CD14-positive monocyte (primary cell): ENCODE results near the gene GTF3C1. TPM values are rescaled to one million over a fixed set of nuclear protein-coding genes. Genes with fewer than 3 reads are reported as not detected.

Experiments used
- DNase-seq, 3 donors: peaks; one replicate each; pipeline ENCODE4 v3.0.0-alpha.2; 2011 to 2022
- H2AFZ ChIP-seq: 2 replicates; pipeline ENCODE4 v1.6.0; 2012; ENCODE audit warnings: mild to moderate bottlenecking, low read depth, low read length, inconsistent platforms; ENCODE audit not compliant: insufficient read depth, poor library complexity, severe bottlenecking
- H3K27ac ChIP-seq, 2 donors: 1 replicate in 1 of 2; 2 replicates in 1 of 2; pipeline ENCODE4 v1.5.1; 2012 to 2013; ENCODE audit warnings: low read length in 2 of 2, control low read depth in 1 of 2, inconsistent platforms in 1 of 2, low read depth in 1 of 2, mild to moderate bottlenecking in 1 of 2
- H3K27me3 ChIP-seq, 2 donors: one replicate each; pipeline versions ENCODE4 v1.6.0 to v1.6.1; 2011 to 2013; ENCODE audit warnings: low read length in 2 of 2; ENCODE audit not compliant: control insufficient read depth in 2 of 2, insufficient read depth in 2 of 2
- H3K36me3 ChIP-seq, 2 donors: replicated peaks in 1 of 2; 1 replicate in 1 of 2; 2 replicates in 1 of 2; pipeline versions ENCODE4 v1.5.1 to v1.6.1; 2012 to 2013; ENCODE audit warnings: low read length in 2 of 2, control low read depth in 1 of 2, inconsistent platforms in 1 of 2, mild to moderate bottlenecking in 1 of 2; ENCODE audit not compliant: insufficient read depth in 2 of 2, control insufficient read depth in 1 of 2
- H3K4me1 ChIP-seq, 2 donors: 1 replicate in 1 of 2; 2 replicates in 1 of 2; pipeline versions ENCODE4 v1.5.1 to v1.6.1; 2012 to 2013; ENCODE audit warnings: low read length in 2 of 2, control low read depth in 1 of 2, inconsistent platforms in 1 of 2, mild to moderate bottlenecking in 1 of 2, moderate library complexity in 1 of 2; ENCODE audit not compliant: insufficient read depth in 2 of 2, control insufficient read depth in 1 of 2
- H3K4me2 ChIP-seq: replicated peaks from 2 replicates; pipeline ENCODE3; 2012; ENCODE audit warnings: low read length, moderate library complexity, mild to moderate bottlenecking; ENCODE audit not compliant: poor library complexity, severe bottlenecking; ENCODE audit errors: extremely low read depth
- H3K4me3 ChIP-seq, 3 experiments: fragments of 200-600 bp in 1 of 3; sonication (generic) in 1 of 3; replicated peaks in 1 of 3; 1 replicate in 2 of 3; 2 replicates in 1 of 3; pipeline ENCODE4 v1.5.1; 2011 to 2013; ENCODE audit warnings: low read length in 3 of 3, mild to moderate bottlenecking in 3 of 3, control low read depth in 2 of 3, low read depth in 2 of 3, inconsistent platforms in 1 of 3, moderate library complexity in 1 of 3
- H3K79me2 ChIP-seq: 2 replicates; pipeline ENCODE4 v1.6.0; 2012; ENCODE audit warnings: mild to moderate bottlenecking, control low read depth, inconsistent platforms, low read length, moderate library complexity; ENCODE audit not compliant: insufficient read depth
- H3K9ac ChIP-seq: 2 replicates; pipeline ENCODE4 v1.6.0; 2017; ENCODE audit warnings: low read length, mild to moderate bottlenecking; ENCODE audit not compliant: insufficient read depth, poor library complexity, severe bottlenecking
- H3K9me3 ChIP-seq, 2 donors: replicated peaks in 1 of 2; 1 replicate in 1 of 2; 2 replicates in 1 of 2; pipeline versions ENCODE4 v1.5.1 to v1.6.1; 2012 to 2013; ENCODE audit warnings: low read length in 2 of 2, control low read depth in 1 of 2; ENCODE audit not compliant: control insufficient read depth in 1 of 2, insufficient read depth in 1 of 2
- H4K20me1 ChIP-seq: 2 replicates; pipeline ENCODE4 v1.6.0; 2012; ENCODE audit warnings: mild to moderate bottlenecking, low read length, control low read depth, moderate library complexity; ENCODE audit not compliant: insufficient read depth
- H3K27ac Mint-ChIP-seq, 7 donors: one replicate each; pipeline ENCODE4 v1.8.0; 2020; ENCODE audit warnings: mild to moderate bottlenecking in 7 of 7, mixed read lengths in 7 of 7, moderate library complexity in 6 of 7, inconsistent platforms in 2 of 7
- H3K27me3 Mint-ChIP-seq, 3 donors: one replicate each; pipeline ENCODE4 v1.8.0; 2021 to 2022; ENCODE audit warnings: low read depth in 3 of 3, mild to moderate bottlenecking in 3 of 3, mixed read lengths in 3 of 3, moderate library complexity in 3 of 3, inconsistent platforms in 1 of 3
- H3K36me3 Mint-ChIP-seq, 2 donors: one replicate each; pipeline ENCODE4 v1.8.0; 2020; ENCODE audit warnings: mixed read lengths in 2 of 2, inconsistent platforms in 1 of 2, mild to moderate bottlenecking in 1 of 2
- H3K4me1 Mint-ChIP-seq: one replicate; pipeline ENCODE4 v1.8.0; 2020; ENCODE audit warnings: mild to moderate bottlenecking, mixed read lengths
- H3K4me3 Mint-ChIP-seq, 2 donors: one replicate each; pipeline ENCODE4 v1.8.0; 2020; ENCODE audit warnings: mild to moderate bottlenecking in 2 of 2, mixed read lengths in 2 of 2, moderate library complexity in 1 of 2
- H3K9me3 Mint-ChIP-seq, 7 donors: one replicate each; pipeline ENCODE4 v1.8.0; 2020 to 2022; ENCODE audit warnings: mixed read lengths in 7 of 7, mild to moderate bottlenecking in 6 of 7, moderate library complexity in 6 of 7, inconsistent platforms in 2 of 7
- CTCF ChIP-seq: fragments of 200-600 bp; IDR thresholded peaks from one replicate; pipeline ENCODE4 v1.8.0; 2022; ENCODE audit warnings: antibody characterized with exemption, mild to moderate bottlenecking
- WGBS: methylation state at CpG from one replicate; pipeline ENCODE4 v1.1.5; 2013; ENCODE audit warnings: missing lambda C conversion rate; ENCODE audit not compliant: insufficient coverage; 5-methylcytosine and 5-hydroxymethylcytosine counted together
- intact Hi-C, 2 donors: fragments of 100-400 bp; cut with micrococcal nuclease; formaldehyde crosslinking; loops; one replicate each; pipeline versions ENCODE4 v1.15.0 to v1.15.1; 2023
- polyA plus RNA-seq, 3 donors: library from polyadenylated mRNA; depleted of rRNA in 1 of 3; unstranded in 2 of 3; stranded (reverse) in 1 of 3; fragments of 300-500 nt in 2 of 3; fragments of >200 nt in 1 of 3; fragmentation: Illumina TruSeq in 2 of 3; gene quantifications; 1 replicate in 2 of 3; 2 replicates in 1 of 3; pipeline ENCODE4 v1.2.3, GENCODE V29; 2012 to 2021

Gene GTF3C1
- polyA plus RNA-seq, 3 donors = 7.0 to 22.0 (median 12.8) TPM

- Mint-ChIP-seq H3K4me3 (no peak overlapping the region), H3K27ac (peak overlapping the region in 1 of 7 donors; percentile 38), H3K4me1 (no peaks in the 10 kb centered on the region), H3K9me3 (peaks cover 0 to 1% (median 0%) of the 10 kb centered on the region in 7 donors), H3K36me3 (peaks cover 95 to 100% of the 10 kb centered on the region in 2 donors), H3K27me3 (peaks cover 0 to 2% (median 0%) of the 10 kb centered on the region in 3 donors)
- TF ChIP-seq CTCF = no peak
- Histone ChIP-seq H3K4me2 (no peak overlapping the region), H3K27me3 (no peaks in the 10 kb centered on the region), H4K20me1 (no peaks in the 10 kb centered on the region), H3K79me2 (no peaks in the 10 kb centered on the region), H3K9ac (no peak overlapping the region), H3K4me3 (no peak overlapping the region), H2AFZ (no peak overlapping the region), H3K4me1 (no peaks in the 10 kb centered on the region), H3K27ac (no peak overlapping the region), H3K9me3 (no peaks in the 10 kb centered on the region), H3K36me3 (peaks cover 90 to 99% of the 10 kb centered on the region in 2 donors)
- intact Hi-C loops = no loop called here
- WGBS = 100% methylated on average over 5 of the region's 5 CpGs
- no peak for DNase-seq
These were observed 66.1 kb downstream of the GTF3C1 start for GRCh38 chr16:27483624-27484023.

- Histone ChIP-seq H3K27ac (no peak overlapping the region), H3K27me3 (no peaks in the 10 kb centered on the region), H3K9ac (no peak overlapping the region), H3K4me3 (no peak overlapping the region), H3K9me3 (no peaks in the 10 kb centered on the region), H3K4me1 (no peaks in the 10 kb centered on the region), H3K79me2 (no peaks in the 10 kb centered on the region), H3K36me3 (peaks cover 90 to 99% of the 10 kb centered on the region in 2 donors), H4K20me1 (no peaks in the 10 kb centered on the region), H2AFZ (no peak overlapping the region), H3K4me2 (no peak overlapping the region)
- intact Hi-C loops = no loop called here
- Mint-ChIP-seq H3K27ac (no peak overlapping the region), H3K27me3 (peaks cover 0 to 2% (median 0%) of the 10 kb centered on the region in 3 donors), H3K4me3 (no peak overlapping the region), H3K4me1 (no peaks in the 10 kb centered on the region), H3K9me3 (peaks cover 0 to 1% (median 0%) of the 10 kb centered on the region in 7 donors), H3K36me3 (peaks cover 95 to 100% of the 10 kb centered on the region in 2 donors)
- DNase-seq = no peak
- TF ChIP-seq CTCF = no peak
- WGBS = 100% methylated on average over 3 of the region's 5 CpGs
These were observed 66.7 kb downstream of the GTF3C1 start for GRCh38 chr16:27483088-27483437.
